ENCODE measurements around the gene ZBED6. TPM values are rescaled to one million over a fixed set of nuclear protein-coding genes. Genes with fewer than 3 reads are reported as not detected.
"Not testable (repeated sequence)": the region's sequence is repeated elsewhere in the genome, so short reads cannot be mapped to it uniquely, and the experiment has no call there.

Gene ZBED6
- total RNA-seq, 4 donors from 2014 or later = 9.0 to 42.5 (median 27.6) TPM

- Histone ChIP-seq H3K4me1 (peaks cover 6 to 16% of the 10 kb centered on the region in 2 donors), H3K9me3 (no peaks in the 10 kb centered on the region), H3K36me3 (peaks cover 3 to 68% of the 10 kb centered on the region in 2 donors), H3K27me3 (no peaks in the 10 kb centered on the region), H3K4me3 (no peak overlapping the region), H3K27ac (no peak overlapping the region)
- TF ChIP-seq CTCF (IDR thresholded peaks at IDR 0.05 in 4 of 5, conservative IDR thresholded peaks at IDR 0.05 in 1 of 5) (no peak), POLR2A (IDR thresholded peaks at IDR 0.05) (no peak)
- intact Hi-C loops (cut with DNase I; ENCODE audit: low total_unique reads) = no loop called here
- DNase-seq (no peak), ATAC-seq (no peak)
- in situ Hi-C loops (cut with MboI; ENCODE audit: low sequenced_read_pairs in 4 of 4) = loop anchor here in 1 of 4 donors (25.0 kb wide), 1 partner anchor 559 kb away; no protein-coding TSS in a partner anchor
Measured at GRCh38 chr1:203828002-203828401, 32.6 kb downstream of the ZBED6 start.

GRCh38 chr1:203828503-203828902 is 33.1 kb downstream of the ZBED6 start:
- H3K36me3 ChIP-seq = peaks cover 3 to 72% of the 10 kb centered on the region in 2 donors
- H3K27ac ChIP-seq = peak overlapping the region in 1 of 4 donors; percentile 8
- ATAC-seq (no peak), DNase-seq (no peak)
- no peaks in the 10 kb centered on the region for H3K9me3 ChIP-seq
- in situ Hi-C loops (cut with MboI; ENCODE audit: low sequenced_read_pairs in 4 of 4) (loop anchor here in 1 of 4 donors (25.0 kb wide), 1 partner anchor 559 kb away; no protein-coding TSS in a partner anchor), intact Hi-C loops (cut with DNase I; ENCODE audit: low total_unique reads) (no loop called here)
- TF ChIP-seq POLR2A (IDR thresholded peaks at IDR 0.05) (no peak), CTCF (IDR thresholded peaks at IDR 0.05 in 4 of 5, conservative IDR thresholded peaks at IDR 0.05 in 1 of 5) (no peak)
- no peak overlapping the region for H3K4me3 ChIP-seq
- no peaks in the 10 kb centered on the region for H3K27me3 ChIP-seq
- H3K4me1 ChIP-seq = peaks cover 3 to 11% of the 10 kb centered on the region in 2 donors

GRCh38 chr1:203829247-203829646 is 33.8 kb downstream of the ZBED6 start:
- intact Hi-C loops (cut with DNase I; ENCODE audit: low total_unique reads) = not testable (repeated sequence)

GRCh38 chr1:203835476-203835875 is 40.1 kb downstream of the ZBED6 start:
- Histone ChIP-seq H3K4me3 (no peak overlapping the region), H3K27me3 (no peaks in the 10 kb centered on the region), H3K27ac (no peak overlapping the region), H3K9me3 (no peaks in the 10 kb centered on the region), H3K4me1 (no peaks in the 10 kb centered on the region), H3K36me3 (peaks cover 3 to 100% of the 10 kb centered on the region in 2 donors)
- no peak for DNase-seq
- no peak for ATAC-seq
- TF ChIP-seq POLR2A (IDR thresholded peaks at IDR 0.05) (no peak), CTCF (IDR thresholded peaks at IDR 0.05 in 4 of 5, conservative IDR thresholded peaks at IDR 0.05 in 1 of 5) (no peak)
- in situ Hi-C loops (cut with MboI; ENCODE audit: low sequenced_read_pairs in 4 of 4) (loop anchor here in 1 of 4 donors (25.0 kb wide), 1 partner anchor 552 kb away; no protein-coding TSS in a partner anchor), intact Hi-C loops (cut with DNase I; ENCODE audit: low total_unique reads) (no loop called here)

More at GRCh38 chr1:203829247-203829646, 33.8 kb downstream of the ZBED6 start:
- H3K4me1 ChIP-seq, DNase-seq, ATAC-seq, H3K27me3 ChIP-seq, H3K9me3 ChIP-seq, H3K4me3 ChIP-seq: not testable (repeated sequence)
- Histone ChIP-seq H3K36me3 (peaks cover 3 to 79% of the 10 kb centered on the region in 2 donors), H3K27ac (peak overlapping the region in 1 of 4 donors; percentile 8)
- in situ Hi-C loops (cut with MboI; ENCODE audit: low sequenced_read_pairs in 4 of 4) = loop anchor here in 1 of 4 donors (25.0 kb wide), 1 partner anchor 558 kb away; no protein-coding TSS in a partner anchor

- Histone ChIP-seq H3K36me3 (peaks cover 0 to 91% of the 10 kb centered on the region in 2 donors), H3K27ac (no peak overlapping the region), H3K4me3 (no peak overlapping the region), H3K4me1 (no peaks in the 10 kb centered on the region), H3K27me3 (no peaks in the 10 kb centered on the region), H3K9me3 (no peaks in the 10 kb centered on the region)
- ATAC-seq = no peak
- DNase-seq = no peak
- intact Hi-C loops (cut with DNase I; ENCODE audit: low total_unique reads) = no loop called here
- no peak for TF ChIP-seq CTCF (IDR thresholded peaks at IDR 0.05 in 4 of 5, conservative IDR thresholded peaks at IDR 0.05 in 1 of 5)
- TF ChIP-seq POLR2A (IDR thresholded peaks at IDR 0.05) = no peak
- in situ Hi-C loops (cut with MboI; ENCODE audit: low sequenced_read_pairs in 4 of 4) = loop anchor here in 1 of 4 donors (25.0 kb wide), 1 partner anchor 548 kb away; no protein-coding TSS in a partner anchor
Measured at GRCh38 chr1:203839081-203839480, 43.7 kb downstream of the ZBED6 start.
